ENCODE data around the gene HNRNPUL1.

- TF ChIP-seq, protein P1, sequence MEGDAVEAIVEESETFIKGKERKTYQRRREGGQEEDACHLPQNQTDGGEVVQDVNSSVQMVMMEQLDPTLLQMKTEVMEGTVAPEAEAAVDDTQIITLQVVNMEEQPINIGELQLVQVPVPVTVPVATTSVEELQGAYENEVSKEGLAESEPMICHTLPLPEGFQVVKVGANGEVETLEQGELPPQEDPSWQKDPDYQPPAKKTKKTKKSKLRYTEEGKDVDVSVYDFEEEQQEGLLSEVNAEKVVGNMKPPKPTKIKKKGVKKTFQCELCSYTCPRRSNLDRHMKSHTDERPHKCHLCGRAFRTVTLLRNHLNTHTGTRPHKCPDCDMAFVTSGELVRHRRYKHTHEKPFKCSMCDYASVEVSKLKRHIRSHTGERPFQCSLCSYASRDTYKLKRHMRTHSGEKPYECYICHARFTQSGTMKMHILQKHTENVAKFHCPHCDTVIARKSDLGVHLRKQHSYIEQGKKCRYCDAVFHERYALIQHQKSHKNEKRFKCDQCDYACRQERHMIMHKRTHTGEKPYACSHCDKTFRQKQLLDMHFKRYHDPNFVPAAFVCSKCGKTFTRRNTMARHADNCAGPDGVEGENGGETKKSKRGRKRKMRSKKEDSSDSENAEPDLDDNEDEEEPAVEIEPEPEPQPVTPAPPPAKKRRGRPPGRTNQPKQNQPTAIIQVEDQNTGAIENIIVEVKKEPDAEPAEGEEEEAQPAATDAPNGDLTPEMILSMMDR (optimal IDR thresholded peaks at IDR 0.05 in 1 of 3, IDR thresholded peaks at IDR 0.05 in 1 of 3, conservative IDR thresholded peaks at IDR 0.05 in 1 of 3; ENCODE audit: extremely low read depth in 1 of 3, insufficient read depth in 2 of 3, low read length in 3 of 3) = no peak
- no peak for TF ChIP-seq EZH2 (IDR thresholded peaks at IDR 0.05; ENCODE audit: low read length)
These were observed 45.9 kb upstream of the HNRNPUL1 start for GRCh38 chr19:41218249-41218614.
